ENCODE results near the gene AGAP3. TPM values are rescaled to one million over a fixed set of nuclear protein-coding genes. Genes with fewer than 3 reads are reported as not detected.
"Not testable (repeated sequence)": the region's sequence is repeated elsewhere in the genome, so short reads cannot be mapped to it uniquely, and the experiment has no call there.

AGAP3 gene
- 43.9 and 52.1 TPM in 2 replicates for polyA plus RNA-seq (2011; rRNA removed)
- 47.5 and 61.8 TPM in 2 replicates for polyA minus RNA-seq (2011; rRNA and poly(A)+ RNA removed)

DNA sequence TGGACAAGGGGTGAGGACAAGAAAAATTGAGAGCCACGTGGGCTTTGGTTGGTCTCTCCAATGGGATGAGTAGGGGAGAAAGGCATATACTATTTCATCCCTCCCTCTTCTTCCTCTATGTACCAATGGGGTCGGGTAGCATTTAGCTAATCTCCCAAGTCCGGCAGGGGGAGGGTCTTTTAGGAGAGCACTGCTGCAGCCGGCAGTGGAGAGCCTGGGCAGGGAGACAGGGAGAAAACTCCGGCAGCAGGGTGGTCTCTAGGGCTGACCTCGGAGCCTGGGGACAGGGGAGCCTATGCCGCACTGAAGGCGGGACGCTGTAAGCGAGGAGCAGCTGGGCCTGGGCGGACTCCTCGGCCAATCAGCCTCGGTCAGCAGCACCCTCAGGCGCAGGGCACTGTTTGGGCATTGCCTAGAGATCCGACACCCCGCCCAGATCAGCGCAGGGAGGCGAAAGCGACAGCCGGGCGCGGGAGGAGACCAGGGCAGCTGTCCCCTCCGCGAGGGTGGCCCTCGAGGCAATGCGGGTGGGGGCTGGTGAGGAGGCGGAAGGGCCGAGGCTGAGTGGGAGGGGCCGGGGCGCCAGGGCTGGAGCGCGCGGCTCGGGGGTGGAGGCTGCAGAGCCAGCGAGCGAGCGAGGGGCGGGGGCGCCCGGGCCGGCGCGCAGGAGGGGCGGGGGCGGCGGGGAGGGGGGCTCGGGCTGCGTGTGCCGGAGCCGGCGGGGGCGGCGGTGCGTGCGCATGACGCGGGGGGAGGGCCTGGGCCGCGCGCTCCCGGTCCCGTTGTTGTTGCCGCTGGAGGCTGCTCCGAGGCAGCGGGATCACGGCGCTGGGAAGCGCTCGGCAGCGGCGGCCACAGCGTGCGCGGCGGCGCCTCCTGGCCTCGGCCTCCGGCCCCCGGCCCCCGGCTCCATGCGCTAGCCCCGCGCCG, at the start of gene AGAP3:
Gene AGAP3, plus strand, starts transcription at position 785 of the 930 bp plus-strand sequence. CDS start 267 bp downstream, outside the sequence.
- CTCF ChIA-PET, result interaction anchor here (0.9 to 12.9 kb wide), 5 partner anchors 9 to 72 kb away, joined by 4 to 143 read pairs (median 4); no protein-coding TSS in a partner anchor
- TF ChIP-seq, protein P1, sequence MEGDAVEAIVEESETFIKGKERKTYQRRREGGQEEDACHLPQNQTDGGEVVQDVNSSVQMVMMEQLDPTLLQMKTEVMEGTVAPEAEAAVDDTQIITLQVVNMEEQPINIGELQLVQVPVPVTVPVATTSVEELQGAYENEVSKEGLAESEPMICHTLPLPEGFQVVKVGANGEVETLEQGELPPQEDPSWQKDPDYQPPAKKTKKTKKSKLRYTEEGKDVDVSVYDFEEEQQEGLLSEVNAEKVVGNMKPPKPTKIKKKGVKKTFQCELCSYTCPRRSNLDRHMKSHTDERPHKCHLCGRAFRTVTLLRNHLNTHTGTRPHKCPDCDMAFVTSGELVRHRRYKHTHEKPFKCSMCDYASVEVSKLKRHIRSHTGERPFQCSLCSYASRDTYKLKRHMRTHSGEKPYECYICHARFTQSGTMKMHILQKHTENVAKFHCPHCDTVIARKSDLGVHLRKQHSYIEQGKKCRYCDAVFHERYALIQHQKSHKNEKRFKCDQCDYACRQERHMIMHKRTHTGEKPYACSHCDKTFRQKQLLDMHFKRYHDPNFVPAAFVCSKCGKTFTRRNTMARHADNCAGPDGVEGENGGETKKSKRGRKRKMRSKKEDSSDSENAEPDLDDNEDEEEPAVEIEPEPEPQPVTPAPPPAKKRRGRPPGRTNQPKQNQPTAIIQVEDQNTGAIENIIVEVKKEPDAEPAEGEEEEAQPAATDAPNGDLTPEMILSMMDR (IDR thresholded peaks at IDR 0.05; ENCODE audit: insufficient read depth, low read depth, low read length), result no peak
- DNase-seq (ENCODE audit: low read depth), result no peak
- Histone ChIP-seq H3K4me3 (ENCODE audit: low read depth, low read length) (peak within 1 kb of the TSS; percentile 91), H3K36me3 (ENCODE audit: control insufficient read depth, insufficient read depth, low read length) (no peaks in the 10 kb centered on the region), H3K27me3 (ENCODE audit: control insufficient read depth, insufficient read depth, low read length) (no peaks in the 10 kb centered on the region)
- POLR2A ChIA-PET, result no interaction called here

DNA sequence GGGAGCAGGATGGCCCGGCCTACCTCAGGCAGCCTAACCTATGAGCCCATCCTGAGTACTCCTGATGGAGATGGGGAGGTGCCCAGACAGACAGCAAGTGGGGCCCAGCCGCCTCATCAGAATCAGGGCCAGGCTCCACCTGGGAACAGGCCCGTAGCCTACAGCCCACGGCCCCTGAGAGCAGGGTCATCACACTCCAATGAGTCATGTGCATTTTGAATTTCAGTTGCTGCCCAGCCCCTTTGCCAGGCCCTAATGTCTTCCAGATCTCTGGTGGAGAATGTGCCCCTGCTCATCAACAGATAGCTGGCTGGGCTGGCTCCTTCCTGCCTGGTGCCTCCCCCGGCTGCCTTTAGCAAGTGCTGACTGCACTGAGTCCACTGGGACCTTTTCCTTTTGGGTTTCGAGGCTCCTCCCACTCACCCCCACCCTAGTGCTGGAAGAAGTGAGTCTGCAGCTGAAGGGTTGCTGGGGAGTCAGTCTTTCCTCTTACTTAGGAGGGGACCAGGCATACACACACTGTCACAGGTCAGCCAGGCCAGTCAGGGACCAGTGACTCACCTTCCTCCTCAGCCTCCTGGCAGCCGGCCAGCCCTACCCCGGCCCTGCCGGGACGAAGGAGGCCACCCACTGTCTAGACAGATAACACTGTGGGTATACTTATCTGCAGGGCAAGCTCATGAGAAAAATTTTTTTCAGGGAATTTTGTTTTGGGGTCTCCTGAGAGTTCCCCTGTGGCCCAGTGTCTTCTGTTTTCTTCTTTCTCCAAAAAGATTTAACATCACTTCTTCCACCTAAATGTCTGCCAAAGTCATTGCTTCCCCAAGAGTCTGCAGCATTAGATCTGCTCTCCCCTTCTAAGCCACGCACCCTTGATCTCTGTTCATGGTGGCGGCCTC, 47.1 kb upstream of the AGAP3 start:
- ChIA-PET CTCF (interaction anchor here (0.7 to 4.0 kb wide), 5 partner anchors 11 to 76 kb away, joined by 3 to 15 read pairs (median 7); partner anchors contain the start of gene ABCB8), POLR2A (interaction anchor here (1.0 kb wide), 1 partner anchor 11 kb away, joined by 4 read pairs; the partner anchor contains the start of gene ABCB8)
- H3K4me3 ChIP-seq (ENCODE audit: low read depth, low read length), result no peak overlapping the region
- TF ChIP-seq, protein P1 (IDR thresholded peaks at IDR 0.05; ENCODE audit: insufficient read depth, low read depth, low read length), result no peak
- H3K27me3 ChIP-seq (ENCODE audit: control insufficient read depth, insufficient read depth, low read length), result no peaks in the 10 kb centered on the region
- DNase-seq (ENCODE audit: low read depth), result peak; percentile 70
- H3K36me3 ChIP-seq (ENCODE audit: control insufficient read depth, insufficient read depth, low read length), result peaks cover 15% of the 10 kb centered on the region

- POLR2A ChIA-PET, result no interaction called here
- CTCF ChIA-PET, result interaction anchor here (1.8 to 4.0 kb wide), 3 partner anchors 12 to 75 kb away, joined by 5 to 15 read pairs (median 9); partner anchors contain the start of gene ABCB8
- peaks cover 14% of the 10 kb centered on the region for H3K36me3 ChIP-seq (ENCODE audit: control insufficient read depth, insufficient read depth, low read length)
- no peak overlapping the region for H3K4me3 ChIP-seq (ENCODE audit: low read depth, low read length)
- TF ChIP-seq, protein P1 (IDR thresholded peaks at IDR 0.05; ENCODE audit: insufficient read depth, low read depth, low read length), result no peak
- no peaks in the 10 kb centered on the region for H3K27me3 ChIP-seq (ENCODE audit: control insufficient read depth, insufficient read depth, low read length)
- DNase-seq (ENCODE audit: low read depth), result no peak
Measured at GRCh38 chr7:151039850-151040548, 46.3 kb upstream of the AGAP3 start.

DNA sequence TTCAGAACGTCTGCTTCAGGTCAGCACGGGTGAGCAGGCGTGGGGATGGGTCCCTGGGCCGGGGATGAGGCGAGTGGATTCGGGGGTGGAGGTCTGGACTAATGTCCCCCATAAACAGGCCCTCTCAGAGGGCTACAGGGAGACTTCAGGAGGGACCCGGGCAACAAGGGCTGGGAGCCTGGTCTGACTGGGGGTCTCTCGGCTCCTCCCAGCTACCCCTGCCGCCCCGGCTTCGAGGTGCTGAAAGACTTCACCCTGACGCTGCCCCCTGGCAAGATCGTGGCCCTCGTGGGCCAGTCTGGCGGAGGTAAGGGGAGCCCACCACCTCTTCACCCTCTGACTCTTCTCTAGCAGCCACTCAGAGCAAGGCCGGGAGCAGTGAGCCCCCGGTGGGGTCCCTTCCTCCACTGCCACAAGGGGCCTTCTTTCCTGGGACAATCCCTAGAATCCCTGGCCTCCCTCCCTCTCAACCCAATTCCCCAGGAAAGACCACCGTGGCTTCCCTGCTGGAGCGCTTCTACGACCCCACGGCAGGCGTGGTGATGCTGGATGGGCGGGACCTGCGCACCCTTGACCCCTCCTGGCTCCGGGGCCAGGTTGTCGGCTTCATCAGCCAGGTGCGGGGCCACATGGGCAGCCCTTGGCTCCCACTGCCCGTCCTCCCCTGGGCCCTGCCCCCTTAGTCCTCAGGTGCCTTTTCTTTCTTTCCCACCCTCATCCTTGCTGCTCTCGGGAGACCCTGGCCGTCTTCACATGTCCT, 45.5 kb upstream of the AGAP3 start:
- ChIA-PET CTCF (interaction anchor here (1.8 to 1.9 kb wide), 2 partner anchors 13 to 75 kb away, joined by 5 to 9 read pairs; partner anchors contain the start of gene ABCB8), POLR2A (no interaction called here)
- no peaks in the 10 kb centered on the region for H3K27me3 ChIP-seq (ENCODE audit: control insufficient read depth, insufficient read depth, low read length)
- no peak for DNase-seq (ENCODE audit: low read depth)
- TF ChIP-seq, protein P1 (IDR thresholded peaks at IDR 0.05; ENCODE audit: insufficient read depth, low read depth, low read length), result no peak
- H3K36me3 ChIP-seq (ENCODE audit: control insufficient read depth, insufficient read depth, low read length), result peaks cover 12% of the 10 kb centered on the region
- H3K4me3 ChIP-seq (ENCODE audit: low read depth, low read length), result no peak overlapping the region

GRCh38 chr7:151043449-151043848, 42.8 kb upstream of the AGAP3 start:
- DNase-seq (ENCODE audit: low read depth); CTCF ChIA-PET; H3K36me3 ChIP-seq (ENCODE audit: control insufficient read depth, insufficient read depth, low read length); H3K27me3 ChIP-seq (ENCODE audit: control insufficient read depth, insufficient read depth, low read length); H3K4me3 ChIP-seq (ENCODE audit: low read depth, low read length); POLR2A ChIA-PET: not testable (repeated sequence)

Data from BJ (cell line).